IPS-18c (cell line): Measurements from ENCODE around the gene PTCHD1.

Experiments used
- H3K4me3 ChIP-seq: 2 replicates; pipeline ENCODE4 v1.7.0; 2013; ENCODE audit warnings: low read depth, mild to moderate bottlenecking, low read length, moderate library complexity; ENCODE audit not compliant: insufficient read depth
- H3K9me3 ChIP-seq: one replicate; pipeline ENCODE4 v1.6.1; 2013; ENCODE audit warnings: mild to moderate bottlenecking, low read length, moderate library complexity; ENCODE audit not compliant: control insufficient read depth, insufficient read depth

The PTCHD1 gene

GRCh38 chrX:23385242-23385641 lies 50.6 kb downstream of the PTCHD1 start:
- Histone ChIP-seq H3K9me3 (no peaks in the 10 kb centered on the region), H3K4me3 (no peak overlapping the region)

GRCh38 chrX:23386260-23386659 lies 51.6 kb downstream of the PTCHD1 start:
- no peaks in the 10 kb centered on the region for H3K9me3 ChIP-seq
- no peak overlapping the region for H3K4me3 ChIP-seq

GRCh38 chrX:23386726-23387125 lies 52.1 kb downstream of the PTCHD1 start:
- Histone ChIP-seq H3K9me3 (no peaks in the 10 kb centered on the region), H3K4me3 (no peak overlapping the region)

- Histone ChIP-seq H3K4me3 (no peak overlapping the region), H3K9me3 (no peaks in the 10 kb centered on the region)
Measured at GRCh38 chrX:23387550-23388184, 53.0 kb downstream of the PTCHD1 start.

- Histone ChIP-seq H3K4me3 (no peak overlapping the region), H3K9me3 (no peaks in the 10 kb centered on the region)
Measured at GRCh38 chrX:23389196-23389792, 54.6 kb downstream of the PTCHD1 start.

DNA sequence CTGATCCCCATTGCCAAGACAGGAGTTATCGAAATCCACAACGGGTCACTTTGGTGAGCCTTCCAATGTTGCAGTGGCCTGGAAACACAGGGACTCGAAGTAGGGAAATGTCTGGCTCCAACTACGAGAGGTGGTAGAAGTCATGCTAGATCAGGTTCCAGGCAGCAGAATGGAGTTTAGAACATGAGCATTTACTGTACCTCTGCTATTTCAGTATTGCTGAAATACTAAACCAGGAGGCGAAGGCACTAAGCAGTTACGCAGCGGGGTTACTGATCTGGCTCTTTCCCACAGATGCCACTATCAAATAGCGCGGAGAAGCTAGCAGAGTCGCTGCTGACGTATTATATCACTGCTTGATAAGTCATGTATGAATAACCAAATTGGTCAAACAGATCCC lies 56.3 kb downstream of the PTCHD1 start:
- Histone ChIP-seq H3K9me3 (no peaks in the 10 kb centered on the region), H3K4me3 (no peak overlapping the region)

- no peaks in the 10 kb centered on the region for H3K9me3 ChIP-seq
- no peak overlapping the region for H3K4me3 ChIP-seq
Measured at GRCh38 chrX:23392195-23392594, 57.5 kb downstream of the PTCHD1 start.

GRCh38 chrX:23394421-23394820 lies 59.8 kb downstream of the PTCHD1 start:
- Histone ChIP-seq H3K9me3 (no peaks in the 10 kb centered on the region), H3K4me3 (no peak overlapping the region)

DNA sequence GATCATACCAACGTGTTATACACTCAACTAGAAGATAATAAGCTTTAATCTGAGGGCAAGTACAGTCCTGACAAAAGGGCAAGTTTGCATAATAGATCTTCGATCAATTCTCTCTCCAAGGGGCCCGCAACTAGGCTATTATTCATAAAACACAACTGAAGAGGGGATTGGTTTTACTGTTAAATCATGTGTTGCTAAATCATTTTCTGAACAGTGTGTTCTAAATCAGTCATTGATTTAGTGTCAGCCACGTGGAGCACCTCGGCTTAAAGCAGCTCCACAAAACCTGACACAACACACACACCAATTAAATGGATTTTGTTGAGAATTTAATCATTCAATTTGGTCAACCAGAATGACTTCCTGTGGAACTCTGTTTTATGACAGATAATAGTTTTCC lies 61.6 kb downstream of the PTCHD1 start:
- Histone ChIP-seq H3K9me3 (no peaks in the 10 kb centered on the region), H3K4me3 (no peak overlapping the region)

- Histone ChIP-seq H3K9me3 (no peaks in the 10 kb centered on the region), H3K4me3 (no peak overlapping the region)
Measured at GRCh38 chrX:23398570-23398969, 63.9 kb downstream of the PTCHD1 start.

GRCh38 chrX:23403849-23404248 lies 69.2 kb downstream of the PTCHD1 start:
- no peaks in the 10 kb centered on the region for H3K9me3 ChIP-seq

DNA sequence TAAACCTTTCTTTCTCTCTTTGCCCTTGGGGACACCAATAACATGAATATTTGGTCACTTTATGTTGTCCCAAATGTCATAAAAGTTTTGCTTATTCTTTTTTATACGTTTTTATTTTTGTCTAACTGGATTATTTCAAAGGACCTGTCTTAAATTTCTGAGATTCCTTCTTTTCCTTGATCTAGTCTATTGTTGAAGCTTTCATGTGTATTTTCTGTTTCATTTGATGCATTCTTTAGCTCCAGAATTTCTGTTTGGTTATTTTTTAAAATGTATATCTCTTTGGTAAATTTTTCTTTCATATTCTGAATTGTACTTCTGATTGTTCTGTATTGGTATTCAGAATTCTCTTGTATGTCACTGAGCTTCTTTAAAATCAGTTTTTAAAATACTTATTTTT lies 88.3 kb downstream of the PTCHD1 start:
- Histone ChIP-seq H3K4me3 (no peak overlapping the region), H3K9me3 (peaks cover 2% of the 10 kb centered on the region)

More at GRCh38 chrX:23403849-23404248, 69.2 kb downstream of the PTCHD1 start:
- H3K4me3 ChIP-seq: no peak overlapping the region

DNA sequence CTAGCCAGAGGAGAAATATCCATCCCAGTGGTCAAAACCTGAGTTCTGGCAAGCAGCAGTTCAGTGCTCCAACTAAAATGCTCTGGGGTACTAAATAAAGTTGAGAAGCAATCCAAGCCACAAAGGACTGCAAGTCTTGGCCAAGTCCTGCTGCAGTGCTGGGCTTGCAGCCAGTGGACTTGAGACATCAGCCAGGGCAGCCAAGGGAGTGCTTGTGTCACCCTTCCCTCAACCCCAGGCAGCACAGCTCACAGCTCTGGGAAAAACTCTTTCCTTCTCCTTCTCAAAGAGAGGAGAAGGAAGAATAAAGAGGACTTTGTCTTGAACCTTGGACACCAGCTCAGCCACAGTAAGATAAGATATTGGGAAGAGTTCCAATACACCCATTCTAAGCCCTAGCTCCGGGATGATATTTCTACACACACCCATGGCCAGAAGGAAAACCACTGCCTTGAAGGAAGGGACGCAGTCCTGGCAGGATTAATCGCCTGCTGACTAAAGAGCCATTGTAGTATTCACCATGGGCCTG lies 99.8 kb downstream of the PTCHD1 start:
- Histone ChIP-seq H3K9me3 (no peaks in the 10 kb centered on the region), H3K4me3 (no peak overlapping the region)

- Histone ChIP-seq H3K4me3 (no peak overlapping the region), H3K9me3 (no peaks in the 10 kb centered on the region)
Measured at GRCh38 chrX:23435108-23435507, 100.5 kb downstream of the PTCHD1 start.

DNA sequence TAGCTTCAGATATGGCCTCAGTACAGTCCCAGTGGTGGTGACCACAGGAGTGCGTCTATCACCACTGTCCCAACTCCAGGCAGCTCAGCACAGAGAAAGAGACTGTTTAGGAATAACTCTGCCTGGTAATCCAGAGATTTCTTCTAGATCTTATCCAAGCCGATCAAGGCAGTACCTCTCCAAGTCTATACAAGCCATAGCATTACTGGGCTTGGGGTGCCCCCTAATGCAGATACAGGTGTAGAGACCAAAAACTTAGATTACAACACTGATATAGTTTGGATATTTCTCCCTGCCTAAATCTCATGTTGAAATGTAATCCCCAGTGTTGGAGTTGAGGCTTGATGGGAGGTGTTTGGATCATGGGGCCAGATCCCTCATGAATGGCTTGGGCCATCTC lies 100.9 kb downstream of the PTCHD1 start:
- no peak overlapping the region for H3K4me3 ChIP-seq
- H3K9me3 ChIP-seq: no peaks in the 10 kb centered on the region

DNA sequence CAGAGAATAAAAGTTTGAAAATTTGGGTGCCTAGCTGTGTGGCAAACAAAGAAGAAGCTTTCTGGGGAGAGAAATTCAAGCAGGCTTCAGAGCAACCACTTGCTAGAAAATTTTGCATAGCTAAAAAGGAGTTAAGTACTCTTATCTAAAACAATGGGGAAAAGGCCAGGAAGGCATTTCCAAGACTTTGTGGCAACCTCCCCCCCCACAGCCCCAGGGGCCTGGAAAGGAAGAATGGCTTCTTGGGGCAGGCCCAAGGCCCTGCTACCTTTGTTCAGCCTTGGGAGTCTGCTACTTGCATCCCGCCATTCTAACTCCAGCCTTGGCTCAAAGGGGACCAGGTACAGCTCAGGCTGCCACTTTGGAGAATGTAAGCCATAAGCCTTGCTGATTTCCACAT lies 102.2 kb downstream of the PTCHD1 start:
- H3K9me3 ChIP-seq: no peaks in the 10 kb centered on the region
- H3K4me3 ChIP-seq: no peak overlapping the region; the same call in 1 of the 2 replicates

GRCh38 chrX:23451266-23451665 lies 116.6 kb downstream of the PTCHD1 start:
- no peak overlapping the region for H3K4me3 ChIP-seq
- H3K9me3 ChIP-seq: no peaks in the 10 kb centered on the region
